Keratinocyte (primary cell): Measurements from ENCODE around the gene PRPF8.

Experiments
- CTCF ChIP-seq, 3 experiments: IDR thresholded peaks in 1 of 3; conservative IDR thresholded peaks in 1 of 3; optimal IDR thresholded peaks in 1 of 3; 2 replicates in 2 of 3; 3 replicates in 1 of 3; pipeline versions ENCODE3 to v1.5.1; 2011; ENCODE audit warnings: low read length in 3 of 3, mild to moderate bottlenecking in 3 of 3, moderate library complexity in 2 of 3, control low read depth in 1 of 3, inconsistent platforms in 1 of 3; ENCODE audit not compliant: insufficient read depth in 2 of 3; ENCODE audit errors: extremely low read depth in 1 of 3
- EZH2 ChIP-seq: IDR thresholded peaks from one replicate; pipeline ENCODE4 v1.6.1; 2012; ENCODE audit warnings: inconsistent platforms, mild to moderate bottlenecking, low read length, moderate library complexity

- TF ChIP-seq CTCF (optimal IDR thresholded peaks at IDR 0.05 in 1 of 3, IDR thresholded peaks at IDR 0.05 in 1 of 3, conservative IDR thresholded peaks at IDR 0.05 in 1 of 3; ENCODE audit: extremely low read depth in 1 of 3, insufficient read depth in 2 of 3, low read length in 3 of 3) (no peak), EZH2 (no peak)
Observed at GRCh38 chr17:1718362-1719165, 33.9 kb upstream of the PRPF8 start.
